HG03432 (cell line): ENCODE data around the gene GATM.

Experiments used
- ATAC-seq: cut with Tn5 transposase; IDR thresholded peaks from one replicate; pipeline ENCODE4 v1.9.1; 2021; ENCODE audit warnings: mild to moderate bottlenecking, moderate library complexity; ENCODE audit not compliant: unreplicated experiment

GATM gene

GRCh38 chr15:45378149-45378912, at the start of gene GATM:
Gene GATM, minus strand, starts transcription at chr15:45378544. Its CDS starts 91 bp downstream, at chr15:45378453.
- peak; percentile 93 for ATAC-seq

GRCh38 chr15:45427085-45427484, 48.7 kb upstream of the GATM start:
- no peak for ATAC-seq

DNA sequence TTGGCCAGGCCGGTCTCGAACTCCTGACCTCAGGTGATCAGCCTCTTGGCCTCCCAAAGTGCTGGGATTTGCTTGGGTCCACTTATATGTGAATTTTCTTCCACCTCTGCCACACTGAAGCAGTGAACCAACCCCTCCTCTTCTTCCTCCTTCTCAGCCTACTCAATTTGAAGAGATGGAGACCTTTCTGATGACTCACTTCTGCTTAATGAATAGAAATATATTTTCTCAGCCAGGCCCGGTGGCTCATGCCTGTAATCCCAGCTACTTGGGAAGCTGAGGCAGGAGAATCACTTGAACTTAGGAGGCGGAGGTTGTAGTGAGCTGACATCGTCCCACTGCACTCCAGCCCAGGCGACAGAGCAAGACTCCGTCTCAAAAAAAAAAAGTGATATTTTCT, 46.8 kb upstream of the GATM start:
- ATAC-seq, result no peak

DNA sequence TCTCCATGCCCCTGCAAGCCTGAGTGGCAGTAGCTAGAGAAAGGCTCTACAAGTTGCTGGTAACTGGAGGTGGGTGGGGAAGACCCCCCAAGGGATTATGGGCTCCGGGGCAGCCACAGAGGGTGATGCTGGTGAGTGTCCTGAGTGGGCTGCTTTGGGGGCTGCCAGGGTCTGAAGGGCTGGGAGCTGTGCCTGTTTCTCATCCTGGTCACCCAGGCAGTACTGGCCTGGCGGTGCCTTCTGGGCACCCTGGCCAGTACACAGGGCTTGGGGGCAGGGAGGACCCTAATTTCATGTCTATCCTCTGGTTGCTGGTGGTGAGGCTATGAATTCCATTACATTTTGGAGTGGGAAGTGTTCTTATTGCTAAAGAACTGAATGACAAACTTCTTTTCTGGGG, 46.1 kb upstream of the GATM start:
- ATAC-seq, result no peak

GRCh38 chr15:45417303-45417950, 39.1 kb upstream of the GATM start:
- ATAC-seq, result no peak

- ATAC-seq, result no peak
These were observed 36.0 kb upstream of the GATM start for GRCh38 chr15:45414215-45414885.

DNA sequence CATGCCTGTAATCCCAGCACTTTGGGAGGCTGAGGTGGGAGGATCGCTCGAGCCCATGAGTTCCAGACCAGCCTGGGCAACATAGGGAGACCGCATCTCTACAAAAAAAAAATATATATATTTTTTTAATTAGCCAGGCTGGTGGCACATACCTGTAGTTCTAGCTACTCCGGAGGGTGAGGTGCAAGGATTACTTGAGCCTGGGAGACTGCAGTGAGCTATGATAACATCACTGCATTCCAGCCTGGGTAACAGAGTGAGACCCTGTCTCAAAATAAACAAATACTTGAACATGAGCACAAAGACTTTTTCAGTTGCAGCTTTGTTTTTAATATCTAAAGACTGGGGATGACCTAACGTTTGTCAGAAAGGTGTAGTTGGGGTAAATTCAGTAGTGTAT, 31.3 kb upstream of the GATM start:
- no peak for ATAC-seq

- ATAC-seq, result no peak
These were observed 29.4 kb upstream of the GATM start for GRCh38 chr15:45407786-45408185.

GRCh38 chr15:45402955-45403877, 24.9 kb upstream of the GATM start:
- peak; percentile 30 for ATAC-seq

DNA sequence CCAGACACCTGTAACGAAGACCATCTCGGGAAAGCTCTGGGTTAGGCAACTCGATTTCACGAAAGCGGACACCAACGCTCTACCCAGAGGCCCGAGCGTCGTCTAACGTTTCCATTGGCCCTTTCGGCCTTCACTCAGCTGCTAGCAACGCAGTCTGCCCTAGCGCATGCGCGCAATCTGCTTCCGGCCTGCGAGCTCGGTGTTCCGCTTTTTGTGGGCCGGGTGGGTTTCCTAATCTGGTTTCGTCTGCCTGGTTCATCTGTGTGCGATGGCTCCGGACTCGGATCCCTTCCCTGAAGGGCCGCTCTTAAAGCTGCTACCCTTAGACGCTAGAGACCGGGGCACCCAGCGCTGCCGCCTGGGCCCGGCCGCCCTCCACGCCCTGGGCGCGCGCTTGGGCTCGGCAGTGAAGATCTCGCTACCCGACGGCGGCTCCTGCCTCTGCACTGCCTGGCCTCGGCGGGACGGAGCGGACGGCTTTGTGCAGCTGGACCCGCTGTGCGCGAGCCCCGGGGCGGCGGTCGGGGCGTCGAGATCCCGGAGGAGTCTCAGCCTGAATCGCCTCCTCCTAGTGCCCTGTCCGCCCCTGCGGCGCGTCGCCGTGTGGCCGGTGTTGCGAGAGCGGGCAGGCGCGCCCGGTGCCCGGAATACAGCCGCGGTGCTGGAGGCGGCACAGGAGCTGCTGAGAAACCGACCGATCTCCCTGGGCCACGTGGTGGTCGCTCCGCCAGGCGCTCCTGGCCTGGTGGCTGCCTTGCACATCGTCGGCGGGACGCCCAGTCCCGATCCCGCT, 24.0 kb upstream of the GATM start:
- ATAC-seq, result peak; percentile 84

GRCh38 chr15:45401665-45402161, 23.4 kb upstream of the GATM start:
- ATAC-seq, result peak; percentile 1

GRCh38 chr15:45399381-45400212, 21.3 kb upstream of the GATM start:
- ATAC-seq, result no peak

DNA sequence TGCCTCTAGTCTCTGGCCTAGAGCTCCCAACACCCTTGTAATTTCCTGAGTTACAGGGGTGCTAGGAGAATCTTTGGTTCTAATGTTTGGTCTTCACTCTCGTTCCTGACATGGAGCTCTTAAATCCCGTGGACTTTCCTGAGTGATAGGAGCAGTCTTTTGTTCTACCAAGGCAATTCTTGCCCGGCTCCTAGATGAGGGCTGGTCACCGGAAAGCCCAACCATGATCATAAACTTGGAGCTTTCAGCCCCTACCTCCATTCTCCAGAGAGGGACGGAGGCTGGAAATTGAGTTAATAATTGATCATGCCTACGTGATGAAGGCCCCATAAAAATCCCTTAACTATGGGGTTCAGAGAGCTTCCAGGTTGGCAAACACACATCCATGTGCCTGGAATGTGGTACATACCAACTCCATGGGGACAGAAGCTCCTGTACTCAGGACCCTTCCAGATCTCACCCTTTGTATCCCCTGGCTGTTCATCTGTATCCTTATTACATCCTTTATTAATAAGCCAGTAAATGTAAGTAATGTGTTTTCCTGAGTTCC, 18.8 kb upstream of the GATM start:
- no peak for ATAC-seq

- ATAC-seq, result no peak
These were observed 17.6 kb upstream of the GATM start for GRCh38 chr15:45395943-45396342.

GRCh38 chr15:45394681-45395080, 16.3 kb upstream of the GATM start:
- ATAC-seq, result no peak

GRCh38 chr15:45393851-45394250, 15.5 kb upstream of the GATM start:
- ATAC-seq, result no peak

GRCh38 chr15:45392584-45392855, 14.2 kb upstream of the GATM start:
- ATAC-seq, result no peak

DNA sequence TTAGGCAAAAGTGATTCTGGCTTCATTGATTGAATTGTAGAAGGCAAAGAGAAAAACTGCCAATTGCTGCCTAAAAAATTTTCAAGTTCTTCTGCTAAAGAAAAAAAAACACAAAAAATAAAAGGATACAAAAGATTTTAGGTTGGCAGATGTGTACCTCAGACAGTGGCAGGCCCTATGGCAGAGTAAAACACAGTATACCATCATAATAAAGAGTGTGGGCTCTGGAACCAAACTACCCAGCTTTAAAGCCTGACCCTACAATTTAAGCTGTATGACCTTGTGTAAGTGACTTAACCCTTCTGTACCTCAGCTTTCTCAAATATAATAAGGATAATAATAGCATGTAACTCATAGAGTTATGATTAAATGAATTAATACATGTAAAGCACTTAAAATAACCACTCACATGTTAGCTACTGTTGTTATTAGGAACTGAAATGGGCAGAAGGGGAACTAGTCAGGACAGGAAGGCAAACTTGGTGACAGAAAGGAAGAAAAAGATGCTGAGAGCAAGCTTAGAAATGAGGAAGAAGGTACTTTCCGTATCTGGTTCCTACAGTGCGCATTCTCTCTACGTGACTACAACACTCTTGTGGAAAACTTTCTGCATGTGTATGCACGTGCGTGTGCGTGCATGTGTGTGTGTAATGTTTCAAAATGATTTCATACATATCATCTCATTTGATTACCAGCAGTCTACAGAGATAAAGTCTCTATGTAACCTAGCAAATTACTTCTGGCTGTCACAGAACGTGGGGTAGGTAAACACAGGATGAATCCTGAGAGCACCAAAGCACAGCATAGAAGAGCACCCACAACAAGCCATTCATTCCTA, 13.6 kb upstream of the GATM start:
- peak; percentile 96 for ATAC-seq
